Measurements from ENCODE around the gene MARCHF11.

DNA sequence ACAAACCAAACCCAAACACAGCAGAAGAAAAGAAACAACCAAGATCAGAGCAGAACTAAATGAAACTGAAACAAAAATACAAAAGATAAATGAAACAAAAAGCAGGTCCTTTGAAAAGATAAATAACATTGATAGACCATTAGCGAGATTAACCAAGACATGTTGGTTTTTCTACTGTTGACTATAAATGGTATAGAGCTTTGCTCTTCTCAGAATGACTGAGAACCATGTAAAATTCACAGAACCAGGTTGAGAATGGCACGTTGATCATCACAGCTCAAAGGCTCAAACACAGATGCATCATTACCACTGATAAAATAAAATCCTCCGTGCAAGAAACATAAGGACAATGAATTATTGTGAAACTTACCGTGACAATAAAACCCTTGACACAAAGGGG lies 105.2 kb downstream of the MARCHF11 start:
- TF ChIP-seq, protein P1, sequence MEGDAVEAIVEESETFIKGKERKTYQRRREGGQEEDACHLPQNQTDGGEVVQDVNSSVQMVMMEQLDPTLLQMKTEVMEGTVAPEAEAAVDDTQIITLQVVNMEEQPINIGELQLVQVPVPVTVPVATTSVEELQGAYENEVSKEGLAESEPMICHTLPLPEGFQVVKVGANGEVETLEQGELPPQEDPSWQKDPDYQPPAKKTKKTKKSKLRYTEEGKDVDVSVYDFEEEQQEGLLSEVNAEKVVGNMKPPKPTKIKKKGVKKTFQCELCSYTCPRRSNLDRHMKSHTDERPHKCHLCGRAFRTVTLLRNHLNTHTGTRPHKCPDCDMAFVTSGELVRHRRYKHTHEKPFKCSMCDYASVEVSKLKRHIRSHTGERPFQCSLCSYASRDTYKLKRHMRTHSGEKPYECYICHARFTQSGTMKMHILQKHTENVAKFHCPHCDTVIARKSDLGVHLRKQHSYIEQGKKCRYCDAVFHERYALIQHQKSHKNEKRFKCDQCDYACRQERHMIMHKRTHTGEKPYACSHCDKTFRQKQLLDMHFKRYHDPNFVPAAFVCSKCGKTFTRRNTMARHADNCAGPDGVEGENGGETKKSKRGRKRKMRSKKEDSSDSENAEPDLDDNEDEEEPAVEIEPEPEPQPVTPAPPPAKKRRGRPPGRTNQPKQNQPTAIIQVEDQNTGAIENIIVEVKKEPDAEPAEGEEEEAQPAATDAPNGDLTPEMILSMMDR (conservative IDR thresholded peaks at IDR 0.05; ENCODE audit: low read depth, low read length): no peak
- TF ChIP-seq EZH2 (IDR thresholded peaks at IDR 0.05; ENCODE audit: borderline replicate concordance, low read depth, low read length, poor library complexity, severe bottlenecking): no peak
